Kidney capillary endothelial cell (primary cell): ENCODE data around the gene SLC24A1.

Source experiments
- DNase-seq: peaks from one replicate; pipeline ENCODE4 v3.0.0-alpha.2; 2018; ENCODE audit warnings: low spot score

Gene SLC24A1

GRCh38 chr15:65653341-65653740 is 31.6 kb downstream of the SLC24A1 start:
- DNase-seq = peak; percentile 35

- DNase-seq = peak; percentile 56
Measured at GRCh38 chr15:65653801-65654521, 32.2 kb downstream of the SLC24A1 start.

- peak; percentile 65 for DNase-seq
Measured at GRCh38 chr15:65655026-65655425, 33.3 kb downstream of the SLC24A1 start.

GRCh38 chr15:65655457-65655856 is 33.7 kb downstream of the SLC24A1 start:
- DNase-seq = no peak

- no peak for DNase-seq
Measured at GRCh38 chr15:65659502-65660052, 37.8 kb downstream of the SLC24A1 start.

- no peak for DNase-seq
Measured at GRCh38 chr15:65660927-65661326, 39.2 kb downstream of the SLC24A1 start.

- DNase-seq = no peak
Measured at GRCh38 chr15:65663521-65663920, 41.8 kb downstream of the SLC24A1 start.

GRCh38 chr15:65666257-65666656 is 44.5 kb downstream of the SLC24A1 start:
- no peak for DNase-seq

GRCh38 chr15:65675551-65675950 is 53.8 kb downstream of the SLC24A1 start:
- no peak for DNase-seq

GRCh38 chr15:65676123-65676522 is 54.4 kb downstream of the SLC24A1 start:
- DNase-seq = no peak

GRCh38 chr15:65680544-65680943 is 58.8 kb downstream of the SLC24A1 start:
- no peak for DNase-seq

- DNase-seq = no peak
Measured at GRCh38 chr15:65682404-65682911, 60.7 kb downstream of the SLC24A1 start.

- DNase-seq = no peak
Measured at GRCh38 chr15:65688462-65688861, 66.7 kb downstream of the SLC24A1 start.

- no peak for DNase-seq
Measured at GRCh38 chr15:65690173-65690572, 68.4 kb downstream of the SLC24A1 start.

- DNase-seq = no peak
Measured at GRCh38 chr15:65690778-65691177, 69.0 kb downstream of the SLC24A1 start.

GRCh38 chr15:65695081-65695480 is 73.3 kb downstream of the SLC24A1 start:
- DNase-seq = no peak
